Right renal pelvis (tissue), 4 donors: ENCODE measurements around the gene NUP107. TPM values are rescaled to one million over a fixed set of nuclear protein-coding genes. Genes with fewer than 3 reads are reported as not detected.
A peak's percentile ranks its signal among the peaks of the same experiment; 100 is the strongest.
"Not testable (repeated sequence)": the region's sequence is repeated elsewhere in the genome, so short reads cannot be mapped to it uniquely, and the experiment has no call there.

Experiments used
- DNase-seq, 4 donors: peaks; one replicate each; pipeline ENCODE4 v3.0.0-alpha.2; 2013; ENCODE audit warnings: low read depth in 4 of 4, low spot score in 3 of 4, missing footprints in 1 of 4
- polyA plus RNA-seq, 4 donors: library from polyadenylated mRNA; unstranded; fragments of 120-200 nt; gene quantifications; one replicate each; pipeline ENCODE4 v1.2.1, GENCODE V29; 2013; ENCODE audit not compliant: insufficient read length in 4 of 4

The NUP107 gene
- polyA plus RNA-seq = 10 to 100 TPM; 60.2 to 74.7 (median 66.8) TPM

DNA sequence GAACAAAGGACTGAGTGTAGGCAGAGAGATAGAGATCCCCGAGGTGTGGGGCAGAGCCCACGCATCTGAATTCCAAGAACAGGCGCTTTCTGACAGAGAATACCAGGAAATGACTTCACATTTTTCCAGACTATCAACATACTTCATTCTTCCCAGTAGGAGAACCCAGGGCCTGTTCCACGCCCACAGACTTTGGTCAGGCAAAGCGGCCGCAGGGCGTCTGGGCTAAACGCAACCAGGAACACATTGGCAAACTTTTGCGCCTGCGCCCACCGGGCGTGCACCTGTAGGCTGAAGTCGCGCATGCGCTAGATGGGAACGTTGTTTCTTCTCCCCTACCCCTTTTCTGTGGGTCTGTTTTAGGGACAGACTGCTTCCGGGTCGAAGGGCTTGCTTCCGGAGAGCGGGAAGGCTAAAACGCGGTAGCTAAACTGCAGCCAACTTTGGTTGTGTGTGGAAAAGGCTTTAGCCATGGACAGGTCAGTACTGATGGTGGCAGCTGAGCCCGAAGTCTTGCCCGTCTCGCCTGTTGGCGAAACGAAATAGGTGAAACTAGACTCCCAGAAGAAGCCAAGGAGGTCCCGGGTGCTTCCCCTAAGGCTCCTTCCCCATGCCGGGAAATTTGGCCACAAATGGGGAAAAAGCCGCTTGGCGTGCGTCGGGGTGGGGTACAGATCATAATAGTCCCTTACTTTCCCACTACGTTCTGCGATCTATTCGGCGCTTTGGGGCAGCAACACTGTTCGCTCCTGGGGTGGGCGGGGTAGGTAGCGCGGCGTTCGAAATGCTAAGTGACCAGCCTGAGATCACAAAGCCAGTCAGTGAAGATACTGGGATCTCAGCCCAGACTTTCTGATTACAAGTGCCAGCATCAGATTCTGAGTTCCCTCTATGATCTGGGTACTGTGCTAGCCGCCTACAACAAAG, at the start of gene NUP107:
Gene NUP107, plus strand, starts transcription at position 384 of the 927 bp plus-strand sequence. Its CDS starts 88 bp downstream, at position 472.
- peak; percentile 93 to 98 (median 96) for DNase-seq

DNA sequence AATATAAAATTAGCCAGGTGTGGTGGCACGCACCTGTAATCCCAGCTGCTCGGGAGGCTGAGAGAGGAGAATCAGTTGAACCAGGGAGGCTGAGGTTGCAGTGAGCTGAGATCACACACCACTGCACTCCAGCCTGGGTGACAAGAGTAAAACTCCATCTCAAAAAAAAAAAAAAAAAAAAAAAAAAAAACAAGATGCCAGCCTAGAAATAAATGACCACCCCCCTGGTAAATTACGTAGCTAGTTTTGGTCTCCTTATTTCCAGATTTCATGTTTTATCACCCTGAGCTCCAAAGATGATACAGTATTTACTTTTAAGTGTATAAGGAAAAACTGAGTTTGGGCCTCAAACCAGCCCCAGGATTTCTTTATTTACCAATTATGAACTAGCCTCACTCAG, 49.3 kb upstream of the NUP107 start:
- DNase-seq = not testable (repeated sequence)

DNA sequence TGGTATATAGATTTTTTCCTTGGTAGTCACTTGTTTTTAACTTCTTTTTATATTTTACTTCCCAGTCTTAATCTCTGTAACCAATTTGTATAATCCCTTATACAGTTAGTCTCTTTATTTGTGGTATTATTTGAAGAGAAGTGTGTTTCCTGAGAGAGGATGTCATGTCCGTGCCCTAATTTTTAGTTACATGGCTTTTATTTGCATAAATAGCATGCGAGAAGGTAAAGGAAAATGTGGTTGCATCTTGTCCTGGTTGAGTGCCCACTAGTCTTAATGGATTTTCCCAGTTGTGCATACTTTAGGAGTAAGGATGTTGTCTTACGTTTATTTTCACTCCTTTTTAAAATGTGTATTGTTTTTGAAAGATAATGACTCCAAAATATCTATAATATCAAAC, 48.6 kb upstream of the NUP107 start:
- DNase-seq = no peak

DNA sequence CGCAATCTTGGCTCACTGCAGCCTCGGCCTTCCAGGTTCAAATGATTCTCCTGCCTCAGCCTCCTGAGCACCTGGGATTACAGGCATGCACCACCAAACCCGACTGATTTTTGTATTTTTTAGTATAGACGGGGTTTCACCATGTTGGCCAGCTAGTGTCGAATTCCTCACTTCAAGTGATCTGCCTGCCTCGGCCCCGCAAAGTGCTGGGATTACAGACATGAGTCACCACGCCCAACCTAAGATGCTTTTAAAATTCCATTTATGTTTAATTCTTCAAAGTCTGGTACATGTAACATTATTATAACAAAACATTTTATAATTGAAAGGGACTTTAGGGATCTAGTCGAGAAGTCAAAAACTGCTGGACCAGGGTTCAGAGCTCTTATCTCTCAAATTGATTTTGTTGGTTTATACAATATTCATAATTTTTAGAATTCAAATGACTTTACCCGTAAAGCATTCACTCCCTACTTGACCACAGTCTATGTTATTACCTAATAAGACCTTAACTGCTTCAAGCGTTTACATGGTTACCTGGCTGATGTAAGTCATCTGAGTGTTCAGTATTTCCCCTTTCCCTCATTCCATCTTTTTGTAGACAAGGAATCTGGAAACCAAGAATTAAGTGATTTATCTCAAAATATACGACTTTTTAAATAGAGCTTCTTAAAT, 47.9 kb upstream of the NUP107 start:
- no peak for DNase-seq

DNA sequence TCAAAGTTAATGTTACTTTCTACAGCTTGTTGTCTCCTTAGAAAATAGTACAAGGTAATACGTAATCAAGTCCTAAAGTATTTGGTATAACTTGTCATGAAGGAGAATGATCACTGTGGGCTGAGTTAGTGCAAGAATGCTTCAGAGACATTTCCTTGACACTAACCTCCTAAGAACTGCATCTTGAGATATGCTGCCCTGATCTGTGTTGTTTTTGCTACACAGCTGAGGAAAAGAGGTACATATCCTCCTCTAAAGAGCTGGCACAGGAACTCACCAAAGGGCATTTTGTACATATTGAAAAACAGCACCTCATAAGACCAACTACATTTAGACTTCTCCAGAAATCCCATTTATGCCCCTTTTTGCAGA, 47.4 kb upstream of the NUP107 start:
- DNase-seq = no peak

DNA sequence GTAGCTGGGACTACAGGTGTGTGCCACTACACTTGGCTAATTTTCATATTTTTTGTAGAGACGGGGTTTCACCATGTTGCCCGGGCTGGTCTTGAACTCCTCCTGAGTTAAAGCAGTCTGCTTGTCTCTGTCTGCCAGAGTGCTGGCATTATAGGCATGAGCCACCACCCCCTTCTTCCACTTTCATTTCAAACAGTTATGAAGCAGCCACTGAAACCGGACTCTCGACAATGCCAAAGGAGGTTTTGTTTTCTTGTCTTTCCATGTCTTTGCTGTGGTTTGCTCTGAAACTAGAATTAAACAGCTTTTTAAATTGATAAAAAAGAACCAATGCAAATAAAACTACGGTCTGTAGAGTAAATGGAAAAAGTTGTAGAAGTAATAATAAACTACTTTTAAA, 45.6 kb upstream of the NUP107 start:
- DNase-seq = no peak

DNA sequence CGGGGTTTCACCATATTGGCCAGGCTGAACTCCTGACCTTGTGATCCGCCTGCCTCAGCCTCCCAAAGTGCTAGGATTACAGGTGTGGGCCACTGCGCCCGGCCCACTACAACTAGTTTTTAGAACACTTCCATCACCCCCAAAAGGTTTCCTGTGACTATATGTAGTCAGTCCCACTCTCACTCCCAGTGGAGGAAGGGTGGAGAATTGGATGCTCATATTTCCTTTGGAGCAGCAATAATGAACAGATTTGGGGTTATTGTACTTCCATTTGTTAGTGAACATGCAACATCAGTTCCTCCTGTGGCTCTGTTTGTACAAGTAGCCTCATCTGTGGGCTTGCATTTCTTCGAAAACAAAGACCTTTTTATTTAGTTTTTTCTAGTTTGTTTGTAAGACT, 40.3 kb upstream of the NUP107 start:
- no peak for DNase-seq

DNA sequence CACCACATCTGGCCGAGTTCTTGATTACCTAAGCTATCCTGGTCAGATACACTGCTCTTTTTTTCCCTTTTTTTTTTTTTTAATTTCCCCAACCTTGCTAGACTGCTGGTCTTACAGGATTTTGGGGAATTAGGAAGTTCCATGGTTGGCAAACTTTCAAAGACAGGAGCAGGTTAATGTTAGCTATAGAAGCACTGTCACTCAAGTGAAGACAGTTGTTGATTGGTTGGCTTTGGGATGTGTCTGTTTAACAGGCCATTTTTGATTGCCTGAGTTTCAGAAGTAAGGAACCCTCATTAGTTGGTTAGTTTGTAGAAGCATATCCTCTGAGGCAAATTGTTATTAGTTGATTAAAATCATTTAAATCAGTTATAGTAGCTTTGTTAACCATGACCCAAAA, 39.3 kb upstream of the NUP107 start:
- DNase-seq = no peak

DNA sequence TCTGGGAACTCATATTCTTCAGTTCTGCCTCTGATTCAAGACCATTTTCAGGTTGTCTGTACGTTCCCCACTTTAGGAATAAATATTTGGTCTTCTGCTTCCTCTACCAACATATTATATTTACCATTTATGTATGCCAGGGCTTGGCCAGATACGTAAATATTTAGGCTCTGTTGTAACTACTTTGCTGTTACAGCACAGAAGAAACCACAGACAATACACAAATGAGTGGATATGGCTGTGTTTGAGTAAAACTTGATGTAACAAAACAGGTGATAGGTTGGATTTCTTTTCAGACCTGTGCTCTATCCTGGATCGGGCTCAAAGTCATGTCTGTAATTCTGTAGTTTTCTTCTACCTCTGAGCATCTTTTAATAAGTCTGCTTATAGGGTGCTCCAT, 38.6 kb upstream of the NUP107 start:
- no peak for DNase-seq

DNA sequence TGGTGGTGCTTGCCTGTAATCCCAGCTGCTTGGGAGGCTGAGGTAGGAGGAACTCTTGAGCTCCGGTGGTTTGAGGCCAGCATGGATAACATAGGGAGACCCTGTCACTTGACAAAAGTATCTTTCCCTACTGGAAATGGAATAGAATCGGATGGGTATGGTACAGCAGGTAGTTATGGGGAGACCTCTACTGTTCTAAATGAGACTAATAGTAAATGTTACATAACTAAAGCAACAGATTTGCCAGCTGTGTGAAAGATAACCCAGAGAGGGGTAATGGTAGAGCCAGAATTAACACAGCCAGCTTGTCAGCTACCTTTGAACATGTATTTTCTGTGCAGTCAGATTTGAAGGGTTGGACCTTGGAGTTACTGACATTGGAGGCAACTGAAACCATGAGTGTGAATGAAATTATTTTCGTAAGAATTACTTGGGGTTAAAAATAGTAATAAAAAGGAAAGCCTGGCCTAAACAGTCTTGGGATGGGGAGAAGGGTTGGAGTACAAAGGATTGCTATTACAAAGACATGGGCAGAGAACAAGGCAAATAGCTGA, 21.7 kb upstream of the NUP107 start:
- DNase-seq = no peak

DNA sequence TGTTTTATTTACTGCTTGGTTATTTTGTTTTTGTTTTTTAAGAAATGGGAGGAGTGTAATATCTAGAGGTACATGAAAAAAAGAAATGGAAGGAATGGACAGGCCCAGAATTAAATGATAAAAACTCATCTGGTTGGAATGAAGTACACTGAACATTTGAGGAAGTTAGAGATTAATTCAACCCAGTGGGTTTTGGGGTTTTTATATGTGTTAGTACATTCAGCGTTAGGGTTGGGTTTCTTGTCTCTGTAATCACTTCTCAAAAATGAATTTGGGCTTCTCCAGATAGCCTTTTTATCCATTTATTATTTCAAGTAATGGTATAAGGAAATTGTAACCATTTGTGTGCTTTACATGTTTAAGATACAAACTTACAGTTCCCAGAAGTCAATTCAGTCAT, 19.5 kb upstream of the NUP107 start:
- no peak for DNase-seq

DNA sequence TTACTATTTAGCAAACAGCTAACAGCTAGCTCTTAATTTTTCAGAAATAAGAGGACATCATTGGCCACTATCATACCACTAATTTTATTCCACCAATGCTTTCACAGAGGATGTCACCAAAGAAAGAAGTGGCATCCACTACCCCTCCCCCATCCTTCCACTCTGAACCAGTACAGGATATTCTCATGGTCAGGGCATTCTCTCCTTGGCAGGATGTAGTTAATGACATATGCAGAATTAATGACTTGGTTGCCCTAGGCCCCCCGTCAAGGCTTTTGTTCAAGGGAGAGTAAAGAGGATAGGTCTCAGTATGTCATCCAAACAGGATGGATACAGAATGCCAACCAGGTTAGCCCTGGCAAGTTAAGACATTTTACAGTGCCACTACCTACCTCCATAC, 18.9 kb upstream of the NUP107 start:
- no peak for DNase-seq

DNA sequence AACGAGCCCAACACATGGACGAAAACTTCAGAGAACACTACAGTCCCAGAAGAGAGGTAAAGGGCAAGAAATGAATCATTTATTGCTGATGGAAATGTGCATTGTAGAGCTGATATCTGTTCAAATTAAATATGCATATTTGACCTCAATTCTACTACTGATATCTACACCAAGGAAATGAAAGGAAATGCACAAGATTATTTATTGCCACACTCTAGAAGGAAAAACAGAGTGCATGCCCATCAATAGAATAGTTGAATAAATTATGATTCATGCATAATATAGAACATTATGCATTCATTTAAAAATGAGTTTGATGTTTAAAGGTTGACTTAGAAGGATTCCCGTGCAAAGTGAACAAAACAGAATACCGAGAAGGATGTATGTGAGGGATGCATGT, 15.6 kb upstream of the NUP107 start:
- DNase-seq = no peak

DNA sequence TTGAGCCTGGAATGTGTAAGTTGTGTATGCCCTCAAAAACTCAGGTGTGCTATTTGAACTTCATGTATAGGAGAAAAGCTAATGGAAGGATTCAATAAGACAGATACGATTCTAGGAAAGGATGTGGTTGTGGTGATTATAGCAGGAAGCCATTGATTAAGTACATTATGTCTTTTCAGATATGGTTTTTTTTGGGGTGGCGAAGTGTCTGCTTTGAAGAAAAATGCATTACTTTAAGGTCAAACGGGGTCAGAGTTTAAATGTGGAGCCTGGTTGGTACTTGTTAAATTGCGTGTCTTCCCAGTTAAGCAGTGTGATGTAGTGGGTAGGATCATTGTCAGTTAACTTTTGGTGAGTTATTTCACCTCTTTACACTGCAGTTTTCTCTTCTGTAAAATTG, 13.0 kb upstream of the NUP107 start:
- DNase-seq = no peak

DNA sequence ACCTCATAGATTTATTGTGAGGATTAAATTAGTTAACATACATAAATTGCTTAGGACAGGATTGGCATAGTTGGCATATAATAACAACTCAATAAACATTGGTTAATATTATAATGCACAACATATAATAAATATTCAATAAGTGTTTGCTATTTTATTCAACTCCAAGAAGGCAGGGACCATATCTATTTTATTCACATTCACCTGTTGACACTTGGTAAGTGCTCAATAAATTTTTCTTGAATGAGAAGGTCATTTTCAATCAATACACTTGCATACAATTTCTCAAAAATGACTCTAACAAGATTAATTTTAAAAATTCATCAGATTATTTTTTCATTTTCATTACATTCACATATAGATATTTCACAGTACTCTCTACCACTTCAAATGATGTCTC, 12.4 kb upstream of the NUP107 start:
- no peak for DNase-seq

DNA sequence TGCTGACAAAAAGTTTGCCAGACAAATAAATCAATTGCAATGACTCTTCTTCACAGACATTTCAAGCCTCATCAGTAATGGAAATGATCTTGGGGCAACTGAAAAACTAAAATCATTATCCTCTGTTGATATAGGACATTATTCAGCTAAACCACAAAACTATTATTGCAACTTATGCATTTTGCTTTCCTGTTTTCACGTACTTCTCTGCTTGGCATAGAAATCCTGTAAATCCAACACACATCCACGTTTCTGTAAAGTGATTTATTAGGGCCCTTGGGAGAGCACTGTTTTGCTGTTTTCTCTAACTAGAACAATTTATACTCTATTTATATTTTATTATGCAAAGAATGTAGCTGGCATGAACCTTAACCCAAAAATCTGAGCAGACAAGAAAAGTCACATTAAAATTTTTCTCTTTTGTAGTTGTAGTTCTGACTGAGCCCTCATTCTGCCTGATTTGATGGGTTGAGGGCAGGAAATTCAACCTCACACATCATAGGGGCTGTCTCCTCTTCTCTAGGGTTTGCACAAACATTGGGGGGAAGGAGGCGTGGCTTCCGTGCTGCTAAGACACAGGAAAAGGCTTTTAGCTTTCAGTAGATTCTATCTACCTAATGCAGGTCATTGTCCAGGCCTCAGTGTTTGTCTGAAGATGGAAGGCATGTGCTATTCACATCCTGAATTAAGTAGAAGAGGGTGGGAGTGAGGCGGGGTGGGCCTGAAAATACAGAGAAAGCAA, 11.5 kb upstream of the NUP107 start:
- DNase-seq = no peak

DNA sequence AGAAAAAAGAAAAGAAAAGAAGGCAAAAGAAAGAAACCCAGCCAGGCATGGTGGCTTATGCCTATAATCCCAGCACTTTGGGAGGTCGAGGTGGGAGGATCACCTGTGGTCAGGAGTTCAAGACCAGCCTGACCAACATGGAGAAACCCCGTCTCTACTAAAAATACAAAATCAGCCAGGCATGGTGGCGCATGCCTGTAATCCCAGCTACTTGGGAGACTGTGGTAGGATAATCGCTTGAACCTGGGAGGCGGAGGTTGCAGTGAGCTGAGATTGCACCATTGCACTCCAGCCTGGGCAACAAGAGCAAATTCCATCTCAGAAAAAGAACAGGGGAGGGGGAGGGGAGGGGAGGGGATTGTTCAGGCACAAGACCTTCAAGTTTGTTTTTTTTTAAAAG, 9.9 kb upstream of the NUP107 start:
- not testable (repeated sequence) for DNase-seq

DNA sequence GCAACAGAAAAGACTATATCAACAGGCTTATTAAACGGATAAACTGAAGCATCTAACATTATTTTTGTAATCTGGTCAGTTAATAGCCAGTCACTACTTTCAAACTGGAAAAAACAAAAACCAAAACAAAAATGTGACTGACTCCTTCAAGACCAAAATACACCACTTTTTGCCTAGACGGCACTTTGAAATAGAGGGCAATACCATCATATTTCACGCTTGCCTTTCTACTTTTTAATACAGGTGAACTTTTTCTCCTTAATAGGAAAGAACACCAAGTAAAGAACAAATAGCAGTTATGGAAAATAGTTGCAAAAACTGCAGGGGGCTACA, 550 bp upstream of the NUP107 start:
- no peak for DNase-seq

DNA sequence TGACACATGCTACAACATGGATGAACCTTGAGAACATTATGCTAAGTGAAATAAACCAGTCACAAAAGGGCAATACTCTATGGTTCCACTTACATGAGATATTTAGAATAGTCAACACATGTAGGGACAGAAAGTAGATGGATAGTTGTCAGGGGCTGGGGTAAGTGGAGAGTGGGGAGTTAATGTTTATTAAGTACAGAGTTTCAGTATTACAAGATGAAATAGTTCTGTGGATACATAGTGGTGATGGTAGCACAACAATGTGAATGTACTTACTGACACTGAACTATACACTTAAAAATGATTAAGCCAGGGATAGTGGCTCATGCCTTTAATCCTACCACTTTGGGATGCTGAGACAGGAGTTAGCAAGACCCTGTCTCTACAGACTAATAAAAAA, 8.7 kb downstream of the NUP107 start:
- no peak for DNase-seq

DNA sequence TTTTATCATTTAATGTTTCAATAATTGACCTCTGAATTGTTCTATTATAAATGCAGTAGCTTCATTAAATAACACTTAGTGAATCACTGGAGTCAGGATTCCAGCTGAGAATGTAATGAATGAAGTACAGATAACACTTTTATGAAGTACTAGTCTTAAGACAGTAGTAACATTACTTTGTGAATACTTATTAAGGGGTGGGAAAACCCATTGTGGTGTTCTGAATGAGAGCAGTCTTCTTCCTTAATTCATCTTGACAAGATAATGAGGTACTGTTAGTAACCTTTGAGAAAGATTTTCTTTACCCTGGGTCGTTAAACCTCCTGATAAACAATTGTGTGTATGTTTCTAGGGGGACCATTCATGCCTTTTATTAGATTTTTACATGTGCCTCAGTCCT, 12.7 kb downstream of the NUP107 start:
- no peak for DNase-seq

DNA sequence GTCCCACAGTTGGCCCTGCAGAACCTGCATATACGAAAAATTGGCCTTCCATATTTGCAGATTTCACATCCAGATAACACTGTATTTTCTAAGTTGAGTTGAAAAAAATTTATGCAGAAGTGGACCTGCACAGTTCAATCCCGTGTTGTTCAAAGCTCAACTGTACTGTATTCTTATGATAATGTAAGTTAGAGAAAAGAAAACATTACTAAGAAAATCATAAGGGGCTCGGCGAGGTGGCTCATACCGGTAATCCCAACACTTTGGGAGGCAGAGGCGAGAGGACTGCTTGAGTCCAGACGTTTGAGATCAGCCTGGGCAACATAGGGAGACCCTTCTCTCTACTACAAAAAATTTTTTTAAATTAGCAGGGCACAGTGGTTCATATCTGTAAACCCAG, 41.0 kb downstream of the NUP107 start:
- DNase-seq = no peak
